Astrocyte (in vitro differentiated cells and primary cell): ENCODE results near the gene CD34.

Source experiments
- CTCF ChIP-seq: IDR thresholded peaks from 2 replicates; pipeline ENCODE4 v1.5.1; 2011; ENCODE audit warnings: low read depth, mild to moderate bottlenecking, inconsistent platforms, low read length, moderate library complexity; ENCODE audit not compliant: insufficient read depth
- EZH2 ChIP-seq: IDR thresholded peaks from 2 replicates; pipeline ENCODE4 v1.6.1; 2012; ENCODE audit warnings: mild to moderate bottlenecking, low read length, inconsistent platforms; ENCODE audit not compliant: insufficient read depth

- TF ChIP-seq CTCF, result no peak
- TF ChIP-seq EZH2, result no peak
These were observed 7.7 kb upstream of the CD34 start for GRCh38 chr1:207918581-207918980.
